HCT116 (cell line): ENCODE data around the gene KPNA2. TPM values are rescaled to one million over a fixed set of nuclear protein-coding genes. Genes with fewer than 3 reads are reported as not detected.
"Not testable (repeated sequence)": the region's sequence is repeated elsewhere in the genome, so short reads cannot be mapped to it uniquely, and the experiment has no call there.

ENCODE experiments used
- ATAC-seq: fragments of 200-7000 bp; cut with Tn5 transposase; 2 replicates; pipeline ENCODE4 v1.9.1; 2020; ENCODE audit warnings: mild to moderate bottlenecking, moderate library complexity
- BruUV-seq: library from RNA; stranded (reverse); fragments of 400-500 nt; replicated peaks from 2 replicates; lab custom pipeline; 2021; lab: Mats Ljungman, UMichigan
- CTCF ChIA-PET: fragments of 300-600 bp; sonication (Branson Sonifier 250); formaldehyde crosslinking; loops from one replicate; lab custom pipeline; 2021; ENCODE audit warnings: antibody characterized with exemption; lab: Charles Lee
- POLR2A ChIA-PET: fragments of 300-600, 350-600 bp; sonication (Branson Sonifier 250); formaldehyde crosslinking; loops from one replicate; lab custom pipeline; 2021; ENCODE audit warnings: antibody characterized with exemption; lab: Charles Lee
- RAD21 ChIA-PET, 2 experiments: fragments of 300-600 bp; sonication (Branson Sonifier 250); formaldehyde crosslinking; loops; one replicate each; lab custom pipeline; 2023; ENCODE audit warnings: low total read pairs in 2 of 2; ENCODE audit not compliant: uncharacterized antibody in 2 of 2, unreplicated experiment in 2 of 2, low non-redundant PET in 1 of 2; lab: Charles Lee
- DNase-seq: peaks from one replicate; pipeline ENCODE4 v3.0.0-alpha.2; 2010; ENCODE audit warnings: low read depth, low spot score
- H2AFZ ChIP-seq: fragments of 200-600 bp; shearing (Covaris generic), sonication (generic); 2 replicates; pipeline ENCODE4 v1.6.1; 2017; ENCODE audit warnings: low read depth, mixed run types, mixed read lengths, antibody characterized with exemption, low read length; ENCODE audit not compliant: poor library complexity, severe bottlenecking
- H3K27ac ChIP-seq: 2 replicates; pipeline ENCODE4 v1.5.1; 2012; ENCODE audit warnings: low read depth, low read length
- H3K27me3 ChIP-seq: fragments of 200-600 bp; sonication (generic); 2 replicates; pipeline ENCODE4 v1.6.1; 2016; ENCODE audit warnings: mixed run types, low read length, mixed read lengths; ENCODE audit not compliant: insufficient read depth
- H3K36me3 ChIP-seq, 2 experiments: fragments of 200-500 bp in 1 of 2; fragments of 200-600 bp in 1 of 2; sonication (Bioruptor generic) in 1 of 2; sonication (generic) in 1 of 2; 2 replicates each; pipeline versions ENCODE4 v1.5.1 to v1.6.1; 2014 to 2016; ENCODE audit warnings: low read length in 2 of 2, inconsistent platforms in 1 of 2, mixed read lengths in 1 of 2, mixed run types in 1 of 2; ENCODE audit not compliant: insufficient read depth in 2 of 2, control insufficient read depth in 1 of 2
- H3K4me1 ChIP-seq, 2 experiments: fragments of 200-600 bp in 1 of 2; sonication (generic) in 1 of 2; 2 replicates each; pipeline versions ENCODE4 v1.5.1 to v1.6.1; 2012 to 2017; ENCODE audit warnings: low read length in 2 of 2, inconsistent platforms in 1 of 2, mild to moderate bottlenecking in 1 of 2, mixed read lengths in 1 of 2, mixed run types in 1 of 2, moderate library complexity in 1 of 2; ENCODE audit not compliant: insufficient read depth in 2 of 2, control insufficient read depth in 1 of 2
- H3K4me2 ChIP-seq: fragments of 200-600 bp; sonication (generic); 2 replicates; pipeline ENCODE4 v1.6.1; 2017; ENCODE audit warnings: mixed run types, low read length, mixed read lengths
- H3K4me3 ChIP-seq, 2 experiments: fragments of 200-600 bp in 1 of 2; sonication (generic) in 1 of 2; replicated peaks in 1 of 2; 2 replicates each; pipeline ENCODE4 v1.5.1; 2011 to 2016; ENCODE audit warnings: low read length in 2 of 2, control low read depth in 1 of 2, low read depth in 1 of 2, mild to moderate bottlenecking in 1 of 2, mixed read lengths in 1 of 2, mixed run types in 1 of 2
- H3K79me2 ChIP-seq: fragments of 200-600 bp; sonication (generic); 2 replicates; pipeline ENCODE4 v1.6.1; 2017; ENCODE audit warnings: mild to moderate bottlenecking, mixed run types, low read length, moderate library complexity, mixed read lengths; ENCODE audit not compliant: insufficient read depth
- H3K9ac ChIP-seq: fragments of 200-600 bp; sonication (generic); 2 replicates; pipeline ENCODE4 v1.6.1; 2016; ENCODE audit warnings: low read length, mixed read lengths
- H3K9me2 ChIP-seq: fragments of 200-600 bp; sonication (generic), shearing (Covaris generic); 2 replicates; pipeline ENCODE4 v1.6.1; 2017; ENCODE audit warnings: mixed run types, mild to moderate bottlenecking, moderate library complexity; ENCODE audit not compliant: insufficient read depth
- H3K9me3 ChIP-seq, 2 experiments: fragments of 200-500 bp in 1 of 2; fragments of 200-600 bp in 1 of 2; sonication (Bioruptor generic) in 1 of 2; sonication (generic) in 1 of 2; 2 replicates each; pipeline ENCODE4 v1.6.1; 2014 to 2017; ENCODE audit warnings: low read length in 2 of 2, mixed read lengths in 2 of 2, inconsistent platforms in 1 of 2, low read depth in 1 of 2, mild to moderate bottlenecking in 1 of 2, mixed run types in 1 of 2, moderate library complexity in 1 of 2; ENCODE audit not compliant: control insufficient read depth in 1 of 2, insufficient read depth in 1 of 2
- H4K20me1 ChIP-seq: fragments of 200-600 bp; sonication (generic), shearing (Covaris generic); 2 replicates; pipeline ENCODE4 v1.6.1; 2017; ENCODE audit warnings: mixed run types, mild to moderate bottlenecking, moderate library complexity; ENCODE audit not compliant: insufficient read depth
- CBX3 ChIP-seq: IDR thresholded peaks from 2 replicates; pipeline ENCODE4 v1.6.1; 2012; ENCODE audit warnings: low read depth
- EGR1 ChIP-seq: IDR thresholded peaks from 2 replicates; pipeline ENCODE4 v1.6.1; 2012; ENCODE audit warnings: low read depth
- ELF1 ChIP-seq: IDR thresholded peaks from 2 replicates; pipeline ENCODE4 v1.6.1; 2012; ENCODE audit warnings: low read depth, borderline replicate concordance
- EZH2 ChIP-seq: fragments of 200-600 bp; sonication (generic); IDR thresholded peaks from 2 replicates; pipeline ENCODE4 v1.6.1; 2017; ENCODE audit warnings: antibody characterized with exemption, mixed run types
- JUND ChIP-seq: IDR thresholded peaks from 2 replicates; pipeline ENCODE4 v1.6.1; 2012
- POLR2A ChIP-seq: IDR thresholded peaks from 2 replicates; pipeline ENCODE4 v1.7.0; 2011; ENCODE audit warnings: borderline replicate concordance; ENCODE audit not compliant: insufficient read depth, insufficient read length; ENCODE audit errors: extremely low read depth
- POLR2AphosphoS5 ChIP-seq: IDR thresholded peaks from 2 replicates; pipeline ENCODE4 v1.6.1; 2011; ENCODE audit warnings: mild to moderate bottlenecking, low read depth, low read length, moderate library complexity
- SIN3A ChIP-seq: IDR thresholded peaks from 2 replicates; pipeline ENCODE4 v1.6.1; 2012; ENCODE audit warnings: low read depth
- SRF ChIP-seq: IDR thresholded peaks from 2 replicates; pipeline ENCODE4 v1.6.1; 2012; ENCODE audit warnings: low read depth
- TCF7L2 ChIP-seq: IDR thresholded peaks from 2 replicates; pipeline ENCODE4 v1.7.0; 2011; ENCODE audit warnings: borderline replicate concordance, inconsistent platforms; ENCODE audit not compliant: insufficient read depth, insufficient read length; ENCODE audit errors: extremely low read depth
- YY1 ChIP-seq: IDR thresholded peaks from 2 replicates; pipeline ENCODE4 v1.6.1; 2011; ENCODE audit warnings: low read length, low read depth, moderate library complexity, mild to moderate bottlenecking; ENCODE audit not compliant: insufficient replicate concordance; ENCODE audit errors: extremely low read depth
- ZFX ChIP-seq: fragments of 450-650 bp; IDR thresholded peaks from 2 replicates; pipeline ENCODE4 v1.6.1; 2017
- intact Hi-C: fragments of 100-400 bp; cut with micrococcal nuclease; formaldehyde crosslinking; loops from 2 replicates; pipeline ENCODE4 v1.10.0; 2022
- total RNA-seq: library from RNA; stranded (reverse); gene quantifications from one replicate; pipeline ENCODE4 v1.2.1, GENCODE V29; 2021; ENCODE audit not compliant: unreplicated experiment
- TF ChIP-seq, protein P1 (sequence below): IDR thresholded peaks from 2 replicates; pipeline ENCODE4 v1.6.1; 2011; ENCODE audit warnings: mild to moderate bottlenecking, low read length, moderate library complexity; ENCODE audit not compliant: insufficient replicate concordance; ENCODE audit errors: extremely low read depth
- TF ChIP-seq, protein P2 (sequence below), 3 experiments: fragments of 200-600 bp in 1 of 3; sonication (generic) in 1 of 3; IDR thresholded peaks in 2 of 3; conservative IDR thresholded peaks in 1 of 3; 2 replicates each; pipeline ENCODE4 v1.5.1; 2012 to 2017; ENCODE audit warnings: low read depth in 2 of 3, low read length in 2 of 3, antibody characterized with exemption in 1 of 3, borderline replicate concordance in 1 of 3, control low read depth in 1 of 3, mild to moderate bottlenecking in 1 of 3, mixed read lengths in 1 of 3, mixed run types in 1 of 3, moderate library complexity in 1 of 3; ENCODE audit not compliant: insufficient read depth in 1 of 3
- TF ChIP-seq, protein P3 (sequence below): IDR thresholded peaks from 2 replicates; pipeline ENCODE4 v1.6.1; 2012

Gene KPNA2
- total RNA-seq, 1 experiment from 2014 or later, result 330 TPM

DNA sequence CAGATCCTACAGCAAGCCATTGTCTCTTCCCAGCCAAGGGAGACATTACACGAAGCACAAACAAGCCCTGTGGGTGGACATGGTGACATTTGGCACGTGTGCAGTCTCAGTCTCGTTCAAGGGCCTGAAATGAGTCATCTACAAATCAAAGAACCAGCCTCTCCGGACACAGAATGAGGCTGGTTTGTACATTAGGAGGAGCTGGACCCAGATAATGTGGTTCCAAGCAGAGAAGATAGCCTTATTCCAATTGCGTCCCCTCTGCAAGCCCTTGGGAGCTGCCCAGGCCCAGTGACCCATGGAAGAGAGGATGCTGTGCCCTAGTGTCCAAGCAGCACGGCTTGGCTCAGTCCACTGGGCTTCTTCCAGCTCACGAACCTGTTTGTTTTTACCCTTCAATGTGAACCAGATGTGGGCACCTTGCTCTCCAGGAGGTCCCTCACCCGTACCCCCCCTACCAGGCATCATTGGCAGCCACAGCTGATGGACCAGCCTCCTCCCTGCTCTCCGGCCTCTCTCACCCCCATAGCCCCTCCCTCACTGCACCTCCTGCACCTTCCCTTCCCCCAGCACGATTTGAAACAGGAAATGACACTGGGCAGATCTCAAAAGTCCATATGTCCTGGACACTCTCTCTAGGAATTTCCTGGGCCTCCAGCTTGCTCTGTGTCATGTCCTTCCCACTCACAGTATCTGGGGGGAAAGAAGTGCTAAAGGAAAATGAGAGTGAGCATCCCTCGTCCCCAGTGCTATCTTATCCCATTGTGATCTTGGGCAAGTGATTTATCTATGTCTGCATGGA lies 26.2 kb downstream of the KPNA2 start:
- CTCF ChIA-PET, result interaction anchor here (0.9 kb wide), 2 partner anchors 9 to 42 kb away, joined by 3 read pairs; no protein-coding TSS in a partner anchor
- POLR2A ChIA-PET, result no interaction called here
- no peak for DNase-seq

DNA sequence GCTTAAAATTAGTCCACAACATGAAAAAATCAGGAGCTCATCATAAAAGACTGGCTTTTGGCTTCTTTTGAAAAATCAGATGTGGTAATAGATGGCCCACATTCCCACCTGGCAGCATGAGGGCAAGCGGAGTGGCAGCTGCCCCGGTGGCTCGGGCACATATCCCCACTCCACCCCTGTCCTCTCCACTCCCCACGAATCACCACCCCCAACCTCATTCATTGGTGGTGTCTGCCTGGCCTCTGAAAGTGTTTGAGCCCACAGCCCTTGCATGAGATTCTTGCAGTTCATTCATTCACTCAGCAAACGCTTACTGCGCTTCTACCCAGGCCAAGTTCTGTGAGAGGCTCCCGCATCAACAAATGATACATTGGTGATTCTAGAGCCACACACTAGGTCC lies 29.8 kb downstream of the KPNA2 start:
- DNase-seq, intact Hi-C loops: not testable (repeated sequence)

More for the DNA sequence above, 26.2 kb downstream of the KPNA2 start:
- no TSS peak for BruUV-seq
- Histone ChIP-seq H3K9me3 (no peaks in the 10 kb centered on the region), H3K9ac (no peak overlapping the region), H3K27me3 (no peaks in the 10 kb centered on the region), H3K4me2 (0 out of 2 replicates have a peak overlapping the region, but pooled peaks have one; percentile 4), H3K9me2 (no peaks in the 10 kb centered on the region), H4K20me1 (no peaks in the 10 kb centered on the region), H3K79me2 (no peaks in the 10 kb centered on the region), H3K4me3 (no peak overlapping the region), H3K4me1 (peaks cover 0 to 11% of the 10 kb centered on the region in 2 experiments; a peak in 2 of 4 replicates), H3K27ac (no peak overlapping the region), H3K36me3 (no peaks in the 10 kb centered on the region), H2AFZ (peak overlapping the region; percentile 86)
- intact Hi-C loops, result no loop called here
- RAD21 ChIA-PET, result no interaction called here
- peak; percentile 30; the same call in 1 of the 2 replicates for ATAC-seq
- TF ChIP-seq SRF (no peak), TCF7L2 (no peak), YY1 (no peak), EGR1 (no peak), EZH2 (no peak), POLR2AphosphoS5 (no peak), ZFX (no peak), CBX3 (no peak), ELF1 (no peak), POLR2A (no peak), JUND (no peak), SIN3A (no peak)
- TF ChIP-seq, protein P1, sequence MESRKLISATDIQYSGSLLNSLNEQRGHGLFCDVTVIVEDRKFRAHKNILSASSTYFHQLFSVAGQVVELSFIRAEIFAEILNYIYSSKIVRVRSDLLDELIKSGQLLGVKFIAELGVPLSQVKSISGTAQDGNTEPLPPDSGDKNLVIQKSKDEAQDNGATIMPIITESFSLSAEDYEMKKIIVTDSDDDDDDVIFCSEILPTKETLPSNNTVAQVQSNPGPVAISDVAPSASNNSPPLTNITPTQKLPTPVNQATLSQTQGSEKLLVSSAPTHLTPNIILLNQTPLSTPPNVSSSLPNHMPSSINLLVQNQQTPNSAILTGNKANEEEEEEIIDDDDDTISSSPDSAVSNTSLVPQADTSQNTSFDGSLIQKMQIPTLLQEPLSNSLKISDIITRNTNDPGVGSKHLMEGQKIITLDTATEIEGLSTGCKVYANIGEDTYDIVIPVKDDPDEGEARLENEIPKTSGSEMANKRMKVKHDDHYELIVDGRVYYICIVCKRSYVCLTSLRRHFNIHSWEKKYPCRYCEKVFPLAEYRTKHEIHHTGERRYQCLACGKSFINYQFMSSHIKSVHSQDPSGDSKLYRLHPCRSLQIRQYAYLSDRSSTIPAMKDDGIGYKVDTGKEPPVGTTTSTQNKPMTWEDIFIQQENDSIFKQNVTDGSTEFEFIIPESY, result no peak
- TF ChIP-seq, protein P2, sequence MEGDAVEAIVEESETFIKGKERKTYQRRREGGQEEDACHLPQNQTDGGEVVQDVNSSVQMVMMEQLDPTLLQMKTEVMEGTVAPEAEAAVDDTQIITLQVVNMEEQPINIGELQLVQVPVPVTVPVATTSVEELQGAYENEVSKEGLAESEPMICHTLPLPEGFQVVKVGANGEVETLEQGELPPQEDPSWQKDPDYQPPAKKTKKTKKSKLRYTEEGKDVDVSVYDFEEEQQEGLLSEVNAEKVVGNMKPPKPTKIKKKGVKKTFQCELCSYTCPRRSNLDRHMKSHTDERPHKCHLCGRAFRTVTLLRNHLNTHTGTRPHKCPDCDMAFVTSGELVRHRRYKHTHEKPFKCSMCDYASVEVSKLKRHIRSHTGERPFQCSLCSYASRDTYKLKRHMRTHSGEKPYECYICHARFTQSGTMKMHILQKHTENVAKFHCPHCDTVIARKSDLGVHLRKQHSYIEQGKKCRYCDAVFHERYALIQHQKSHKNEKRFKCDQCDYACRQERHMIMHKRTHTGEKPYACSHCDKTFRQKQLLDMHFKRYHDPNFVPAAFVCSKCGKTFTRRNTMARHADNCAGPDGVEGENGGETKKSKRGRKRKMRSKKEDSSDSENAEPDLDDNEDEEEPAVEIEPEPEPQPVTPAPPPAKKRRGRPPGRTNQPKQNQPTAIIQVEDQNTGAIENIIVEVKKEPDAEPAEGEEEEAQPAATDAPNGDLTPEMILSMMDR (IDR thresholded peaks at IDR 0.05 in 2 of 3, conservative IDR thresholded peaks at IDR 0.05 in 1 of 3; ENCODE audit: borderline replicate concordance in 1 of 3, insufficient read depth in 1 of 3, low read depth in 2 of 3, low read length in 2 of 3), result no peak
- TF ChIP-seq, protein P3, sequence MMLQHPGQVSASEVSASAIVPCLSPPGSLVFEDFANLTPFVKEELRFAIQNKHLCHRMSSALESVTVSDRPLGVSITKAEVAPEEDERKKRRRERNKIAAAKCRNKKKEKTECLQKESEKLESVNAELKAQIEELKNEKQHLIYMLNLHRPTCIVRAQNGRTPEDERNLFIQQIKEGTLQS, result no peak

More for the DNA sequence above, 29.8 kb downstream of the KPNA2 start:
- CTCF ChIA-PET, H3K4me3 ChIP-seq, H3K79me2 ChIP-seq, ATAC-seq, POLR2A ChIA-PET, H3K9me2 ChIP-seq, H3K9ac ChIP-seq, H3K27ac ChIP-seq, H3K4me2 ChIP-seq, H3K27me3 ChIP-seq, BruUV-seq, H2AFZ ChIP-seq, H4K20me1 ChIP-seq, RAD21 ChIA-PET, H3K36me3 ChIP-seq, H3K9me3 ChIP-seq: not testable (repeated sequence)
- H3K4me1 ChIP-seq, result peaks cover 0 to 11% of the 10 kb centered on the region in 2 experiments; a peak in 2 of 4 replicates
